HFF-Myc (cell line): ENCODE measurements around the gene SEC14L5.

Source experiments
- DNase-seq: peaks from one replicate; pipeline ENCODE4 v3.0.0-alpha.2; 2011; ENCODE audit warnings: low read depth; ENCODE audit errors: extremely low read depth
- H3K4me3 ChIP-seq: replicated peaks from 2 replicates; pipeline ENCODE4 v1.5.1; 2011; ENCODE audit warnings: low read depth, mild to moderate bottlenecking, control low read depth, low read length
- TF ChIP-seq, protein P1 (sequence below): IDR thresholded peaks from 2 replicates; pipeline ENCODE4 v1.5.1; 2012; ENCODE audit warnings: mild to moderate bottlenecking, low read depth, low read length, control low read depth; ENCODE audit errors: missing control alignments

SEC14L5 gene

DNA sequence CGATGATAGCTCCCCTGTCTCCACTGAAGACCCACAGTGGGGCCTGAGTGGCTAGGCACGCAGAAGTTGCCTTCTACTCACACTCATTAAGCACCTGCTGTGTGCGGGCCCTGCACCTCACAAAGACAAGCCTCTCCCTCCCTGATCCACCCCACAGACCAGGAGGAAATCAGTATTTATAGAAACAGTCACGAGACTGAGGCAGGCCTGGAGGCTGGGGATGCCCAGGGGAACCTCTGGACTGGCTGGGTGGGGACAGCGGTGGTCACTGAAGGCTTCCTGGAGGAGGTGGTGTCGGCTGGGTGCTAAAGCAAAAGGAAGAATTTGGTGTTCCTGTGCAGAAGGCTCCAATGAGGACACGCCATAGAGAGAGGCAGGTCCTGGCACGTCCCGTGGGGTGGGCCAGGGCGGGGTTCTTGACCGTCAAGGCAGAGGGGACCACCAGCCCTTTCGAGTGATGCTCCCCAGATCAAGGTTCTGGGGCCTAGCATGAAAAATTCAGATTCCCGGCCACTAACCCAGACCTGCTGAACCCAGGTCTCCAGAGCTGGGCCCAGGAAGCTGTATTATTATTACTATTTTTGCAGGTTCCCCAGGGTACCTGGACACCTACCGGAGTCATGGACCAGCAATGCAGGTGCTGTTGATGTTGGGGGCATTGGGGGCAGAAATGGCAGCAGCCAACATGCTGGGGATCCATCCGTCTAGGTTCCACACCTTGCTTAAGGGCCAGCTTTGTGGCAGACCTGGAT, 44.2 kb upstream of the SEC14L5 start:
- H3K4me3 ChIP-seq: no peak overlapping the region
- TF ChIP-seq, protein P1, sequence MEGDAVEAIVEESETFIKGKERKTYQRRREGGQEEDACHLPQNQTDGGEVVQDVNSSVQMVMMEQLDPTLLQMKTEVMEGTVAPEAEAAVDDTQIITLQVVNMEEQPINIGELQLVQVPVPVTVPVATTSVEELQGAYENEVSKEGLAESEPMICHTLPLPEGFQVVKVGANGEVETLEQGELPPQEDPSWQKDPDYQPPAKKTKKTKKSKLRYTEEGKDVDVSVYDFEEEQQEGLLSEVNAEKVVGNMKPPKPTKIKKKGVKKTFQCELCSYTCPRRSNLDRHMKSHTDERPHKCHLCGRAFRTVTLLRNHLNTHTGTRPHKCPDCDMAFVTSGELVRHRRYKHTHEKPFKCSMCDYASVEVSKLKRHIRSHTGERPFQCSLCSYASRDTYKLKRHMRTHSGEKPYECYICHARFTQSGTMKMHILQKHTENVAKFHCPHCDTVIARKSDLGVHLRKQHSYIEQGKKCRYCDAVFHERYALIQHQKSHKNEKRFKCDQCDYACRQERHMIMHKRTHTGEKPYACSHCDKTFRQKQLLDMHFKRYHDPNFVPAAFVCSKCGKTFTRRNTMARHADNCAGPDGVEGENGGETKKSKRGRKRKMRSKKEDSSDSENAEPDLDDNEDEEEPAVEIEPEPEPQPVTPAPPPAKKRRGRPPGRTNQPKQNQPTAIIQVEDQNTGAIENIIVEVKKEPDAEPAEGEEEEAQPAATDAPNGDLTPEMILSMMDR: no peak
- no peak for DNase-seq

DNA sequence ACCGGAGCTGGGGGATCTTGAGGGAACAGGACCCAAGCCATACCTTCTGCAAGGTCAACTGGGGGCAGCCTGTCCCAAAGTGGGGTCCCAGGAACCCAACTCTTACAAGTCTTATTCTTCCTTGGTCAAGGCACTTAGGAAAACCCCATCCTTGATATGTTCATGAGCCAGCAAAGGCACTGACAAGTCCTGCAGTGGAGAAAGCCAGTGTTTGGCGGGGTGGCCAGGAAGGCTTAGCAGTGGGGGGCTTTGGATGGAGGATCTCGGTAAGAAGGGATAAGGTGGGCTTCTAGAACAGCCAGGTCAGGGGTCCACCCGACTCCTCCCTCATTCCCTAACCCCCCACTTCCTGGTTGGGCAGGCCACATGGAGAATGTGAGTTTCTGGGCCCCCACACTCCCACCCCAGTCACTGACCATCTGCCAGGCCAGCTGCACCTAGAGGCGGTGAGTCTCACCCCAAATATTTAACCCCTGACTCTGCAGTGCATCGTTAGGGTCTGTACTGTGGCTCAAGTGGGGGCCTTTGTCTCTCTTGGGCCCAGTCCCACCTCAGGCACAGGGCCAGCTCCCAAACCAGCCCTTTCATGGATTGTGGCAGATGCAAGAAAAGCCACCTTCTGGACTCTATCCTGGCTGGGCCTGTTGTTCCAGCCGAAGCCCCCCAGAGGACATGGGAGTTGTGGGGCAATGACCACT, 43.5 kb upstream of the SEC14L5 start:
- H3K4me3 ChIP-seq: no peak overlapping the region
- TF ChIP-seq, protein P1: no peak
- no peak for DNase-seq

DNA sequence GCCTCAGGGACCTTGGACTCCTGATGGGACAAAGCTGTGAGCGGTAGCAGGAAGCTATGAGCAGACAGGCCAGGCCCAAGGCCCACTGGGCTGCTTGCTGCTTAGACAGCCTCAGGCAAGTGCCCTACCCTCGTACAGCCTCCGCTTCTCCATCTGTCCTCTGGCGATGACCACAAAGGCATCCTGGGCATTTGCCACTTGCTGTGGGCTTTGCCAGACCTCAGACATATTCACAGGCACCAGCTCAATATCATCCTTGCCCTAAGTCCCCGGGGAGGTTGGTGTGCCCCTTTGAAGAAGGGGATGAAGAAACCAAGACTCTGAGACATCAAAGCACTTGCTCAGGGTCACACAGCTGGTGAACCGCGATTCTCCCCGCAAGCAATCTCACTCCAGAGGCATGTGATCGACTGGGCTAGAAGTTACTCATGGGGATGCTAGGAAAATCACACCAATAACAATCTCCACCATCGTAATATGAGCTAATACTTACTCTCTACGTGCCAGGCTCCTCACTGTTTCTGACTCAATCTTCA, 42.8 kb upstream of the SEC14L5 start:
- no peak overlapping the region for H3K4me3 ChIP-seq
- no peak for DNase-seq
- TF ChIP-seq, protein P1: no peak

DNA sequence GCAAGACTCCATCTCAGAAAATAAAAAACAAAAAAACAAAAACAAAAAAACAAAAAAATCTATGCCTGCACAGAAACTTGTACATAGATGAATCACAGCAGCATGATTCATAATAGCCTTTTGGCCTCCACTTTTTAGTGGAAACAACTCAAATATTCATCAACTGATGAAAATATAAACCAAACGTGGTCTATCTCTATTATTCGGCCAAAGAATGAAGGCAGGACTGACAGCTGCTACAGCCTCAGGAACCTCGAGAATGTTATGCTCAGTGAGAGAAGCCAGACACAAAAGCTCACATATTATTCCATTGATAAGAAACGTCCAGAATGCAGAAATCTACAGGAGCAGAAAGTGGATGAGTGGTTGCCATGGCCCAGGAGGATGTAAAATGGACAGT, 41.0 kb upstream of the SEC14L5 start:
- no peak for DNase-seq
- H3K4me3 ChIP-seq: no peak overlapping the region
- TF ChIP-seq, protein P1: no peak

DNA sequence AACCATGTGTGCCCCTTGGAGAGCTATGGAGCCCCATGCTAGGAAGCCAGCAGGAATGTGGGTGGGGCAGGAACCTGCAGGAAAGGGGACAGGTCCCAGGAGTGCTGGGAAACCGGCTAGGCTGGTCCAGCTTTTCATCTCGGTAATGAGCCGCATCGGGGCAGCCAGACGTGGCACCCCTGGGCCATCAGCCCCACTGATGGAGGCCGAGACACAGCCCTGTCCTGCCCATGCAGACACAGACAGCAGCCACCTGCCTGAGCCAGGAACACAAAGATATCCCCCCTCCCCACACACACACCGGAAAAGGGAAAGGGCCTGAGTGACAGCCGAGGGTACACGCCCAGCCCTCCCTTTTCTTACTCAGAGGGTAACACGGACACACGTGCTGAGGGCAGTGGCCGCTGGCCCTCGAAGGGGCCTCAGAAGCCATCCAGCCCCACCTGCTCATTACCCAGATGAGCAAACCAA, 39.3 kb upstream of the SEC14L5 start:
- H3K4me3 ChIP-seq: no peak overlapping the region
- DNase-seq: no peak
- TF ChIP-seq, protein P1: no peak

DNA sequence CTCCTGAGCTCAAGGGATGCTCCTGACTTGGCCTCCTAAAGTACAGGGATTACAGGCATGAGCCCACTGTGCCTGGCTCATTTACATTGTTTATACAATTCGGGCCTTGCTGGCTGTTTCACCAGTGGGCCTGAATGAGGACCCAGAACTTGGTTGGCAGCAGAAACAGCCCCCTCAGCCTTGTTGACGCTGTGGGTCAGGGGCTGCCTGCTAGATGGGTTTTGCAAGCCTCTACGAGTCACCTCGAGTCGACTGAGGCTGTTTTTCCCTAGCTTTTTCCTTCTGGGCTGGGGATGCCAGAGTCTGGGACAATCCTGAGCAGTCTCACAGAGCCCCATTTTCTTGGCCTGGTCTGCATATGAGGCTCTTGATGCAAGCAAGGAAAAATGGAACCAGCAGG, 37.3 kb upstream of the SEC14L5 start:
- no peak for DNase-seq
- H3K4me3 ChIP-seq: no peak overlapping the region
- TF ChIP-seq, protein P1: no peak
